MCF 10A (cell line): Measurements from ENCODE around the gene GP9. TPM values are rescaled to one million over a fixed set of nuclear protein-coding genes. Genes with fewer than 3 reads are reported as not detected.

Experiments used
- Bru-seq: library from RNA; stranded (reverse); fragments of 400-500 nt; gene quantifications from one replicate; lab custom pipeline; 2021; lab: Mats Ljungman, UMichigan
- BruChase-seq, 2 experiments: library from RNA; stranded (reverse); fragments of 400-500 nt; gene quantifications; one replicate each; lab custom pipeline; 2021; lab: Mats Ljungman, UMichigan
- BruUV-seq: library from RNA; stranded (reverse); fragments of 400-500 nt; replicated peaks from 2 replicates; lab custom pipeline; 2021; lab: Mats Ljungman, UMichigan
- CTCF ChIA-PET: fragments of 300-600 bp; sonication (Branson Sonifier 250); formaldehyde crosslinking; extraction: SDS; loops from one replicate; lab custom pipeline; 2021; ENCODE audit warnings: antibody characterized with exemption, inconsistent platforms; lab: Yijun Ruan, JAX
- POLR2A ChIA-PET: fragments of 300-600, 350-650 bp; sonication (Branson Sonifier 250); formaldehyde crosslinking; extraction: SDS; loops from one replicate; lab custom pipeline; 2020; ENCODE audit warnings: antibody characterized with exemption, inconsistent platforms; lab: Yijun Ruan, JAX
- DNase-seq: peaks from one replicate; pipeline ENCODE4 v3.0.0-alpha.2; 2018; ENCODE audit not compliant: unreplicated experiment
- H3K27ac Mint-ChIP-seq: one replicate; pipeline ENCODE4 v1.8.0; 2022; ENCODE audit warnings: mild to moderate bottlenecking, low read depth, mixed read lengths; ENCODE audit not compliant: unreplicated experiment
- H3K27me3 Mint-ChIP-seq: one replicate; pipeline ENCODE4 v1.8.0; 2022; ENCODE audit warnings: mixed read lengths; ENCODE audit not compliant: insufficient read depth, unreplicated experiment
- H3K36me3 Mint-ChIP-seq: one replicate; pipeline ENCODE4 v1.8.0; 2022; ENCODE audit warnings: mild to moderate bottlenecking, moderate library complexity, mixed read lengths; ENCODE audit not compliant: insufficient read depth, unreplicated experiment
- H3K4me1 Mint-ChIP-seq: one replicate; pipeline ENCODE4 v1.8.0; 2022; ENCODE audit warnings: mixed read lengths; ENCODE audit not compliant: insufficient read depth, unreplicated experiment
- H3K4me3 Mint-ChIP-seq: one replicate; pipeline ENCODE4 v1.8.0; 2022; ENCODE audit warnings: mild to moderate bottlenecking, moderate library complexity, mixed read lengths; ENCODE audit not compliant: unreplicated experiment
- H3K9me3 Mint-ChIP-seq: one replicate; pipeline ENCODE4 v1.8.0; 2022; ENCODE audit warnings: mixed read lengths; ENCODE audit not compliant: unreplicated experiment
- intact Hi-C: fragments of 100-400 bp; cut with micrococcal nuclease; formaldehyde crosslinking; loops from 2 replicates; pipeline ENCODE4 v1.14.1; 2022
- long read RNA-seq: library from polyadenylated mRNA; stranded (forward); transcript quantifications from one replicate; pipeline ENCODE4 v2.0.0, GENCODE V29; 2022
- total RNA-seq: library from RNA; stranded (reverse); gene quantifications from 2 replicates; pipeline ENCODE4 v1.2.3, GENCODE V29; 2022
- TF ChIP-seq, protein P1 (sequence below): fragments of 200-600 bp; IDR thresholded peaks from one replicate; pipeline ENCODE4 v1.8.0; 2022; ENCODE audit warnings: antibody characterized with exemption, mild to moderate bottlenecking; ENCODE audit not compliant: unreplicated experiment

GP9 gene
- not detected in 2 replicates for total RNA-seq
- Bru-seq, nascent RNA, result not detected
- BruChase-seq, experiment 1, labeled RNA remaining after a 6-hour chase, result not detected
- not detected for BruChase-seq, experiment 2, labeled RNA remaining after a 2-hour chase
- long read RNA-seq, result 0 reads

DNA sequence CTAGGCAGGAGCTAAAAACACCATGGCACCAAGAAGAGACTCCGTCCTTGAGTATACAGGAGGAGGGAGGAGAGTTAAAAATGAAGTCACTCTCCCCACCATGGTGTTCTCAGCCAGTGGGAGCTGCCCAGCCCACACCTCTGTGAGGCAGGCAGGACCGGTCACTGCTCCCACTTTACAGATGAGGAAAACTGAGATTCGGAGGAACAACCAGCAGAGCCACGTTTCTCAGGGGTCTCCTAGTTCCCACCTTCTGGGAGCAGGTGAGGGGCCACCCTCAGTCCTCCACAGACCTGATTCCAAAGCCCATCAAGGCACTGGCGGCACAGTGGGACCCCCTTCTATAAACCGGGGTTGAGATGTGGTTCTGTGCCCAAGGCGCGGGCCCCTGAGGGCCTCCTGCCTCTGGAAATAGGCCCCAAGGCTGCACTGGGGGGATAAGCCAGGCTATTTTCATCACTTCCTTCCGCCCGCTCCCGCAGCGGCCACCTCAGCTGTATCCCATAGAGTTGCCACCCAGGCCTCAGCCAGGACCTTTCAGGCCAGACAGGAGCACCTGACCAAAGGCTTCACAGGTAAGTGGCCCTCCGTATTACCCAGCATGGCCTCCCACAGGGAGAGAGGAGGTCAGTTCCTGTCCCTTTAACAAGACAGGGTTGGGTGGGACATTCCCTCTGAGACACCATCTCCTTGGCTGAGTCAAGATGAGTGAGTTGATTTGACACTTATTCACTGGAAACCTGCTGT is at the start of gene GP9:
Gene GP9 (plus strand): TSS at position 504 of the 747 bp plus-strand sequence. CDS start 961 bp downstream, outside the sequence.
- no peak within 1 kb of the TSS for H3K27ac Mint-ChIP-seq
- no peaks in the 10 kb centered on the region for H3K36me3 Mint-ChIP-seq
- peaks cover 20% of the 10 kb centered on the region for H3K27me3 Mint-ChIP-seq
- no peaks in the 10 kb centered on the region for H3K9me3 Mint-ChIP-seq
- TF ChIP-seq, protein P1, sequence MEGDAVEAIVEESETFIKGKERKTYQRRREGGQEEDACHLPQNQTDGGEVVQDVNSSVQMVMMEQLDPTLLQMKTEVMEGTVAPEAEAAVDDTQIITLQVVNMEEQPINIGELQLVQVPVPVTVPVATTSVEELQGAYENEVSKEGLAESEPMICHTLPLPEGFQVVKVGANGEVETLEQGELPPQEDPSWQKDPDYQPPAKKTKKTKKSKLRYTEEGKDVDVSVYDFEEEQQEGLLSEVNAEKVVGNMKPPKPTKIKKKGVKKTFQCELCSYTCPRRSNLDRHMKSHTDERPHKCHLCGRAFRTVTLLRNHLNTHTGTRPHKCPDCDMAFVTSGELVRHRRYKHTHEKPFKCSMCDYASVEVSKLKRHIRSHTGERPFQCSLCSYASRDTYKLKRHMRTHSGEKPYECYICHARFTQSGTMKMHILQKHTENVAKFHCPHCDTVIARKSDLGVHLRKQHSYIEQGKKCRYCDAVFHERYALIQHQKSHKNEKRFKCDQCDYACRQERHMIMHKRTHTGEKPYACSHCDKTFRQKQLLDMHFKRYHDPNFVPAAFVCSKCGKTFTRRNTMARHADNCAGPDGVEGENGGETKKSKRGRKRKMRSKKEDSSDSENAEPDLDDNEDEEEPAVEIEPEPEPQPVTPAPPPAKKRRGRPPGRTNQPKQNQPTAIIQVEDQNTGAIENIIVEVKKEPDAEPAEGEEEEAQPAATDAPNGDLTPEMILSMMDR, result no peak
- no peaks in the 10 kb centered on the region for H3K4me1 Mint-ChIP-seq
- POLR2A ChIA-PET, result no interaction called here
- no peak for DNase-seq
- no TSS peak for BruUV-seq
- H3K4me3 Mint-ChIP-seq, result no peak within 1 kb of the TSS
- intact Hi-C loops, result no loop called here
- CTCF ChIA-PET, result interaction anchor here (1.6 kb wide), 1 partner anchor 90 kb away, joined by 10 read pairs; no protein-coding TSS in a partner anchor

DNA sequence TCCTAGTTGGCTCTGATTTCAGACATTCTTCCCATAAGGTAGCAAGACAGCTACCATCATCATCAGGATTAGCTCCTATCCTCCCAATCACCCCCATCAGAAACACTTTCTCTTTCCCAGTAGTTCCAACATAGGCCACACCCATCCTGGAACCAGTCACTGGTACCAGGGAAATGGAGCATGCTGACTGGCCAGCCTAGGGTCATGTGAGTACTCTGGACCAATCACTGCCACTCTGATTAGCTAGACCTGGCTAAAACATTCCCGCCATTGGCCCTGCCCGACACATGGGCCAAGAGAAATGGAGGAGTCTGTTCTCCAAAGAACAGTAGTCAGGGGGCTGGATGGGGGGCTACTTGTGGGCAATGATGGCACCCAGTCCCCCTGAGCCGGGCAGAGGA is 47.1 kb upstream of the GP9 start:
- DNase-seq, result no peak
- H3K36me3 Mint-ChIP-seq, result no peaks in the 10 kb centered on the region
- no peak overlapping the region for H3K27ac Mint-ChIP-seq
- no peaks in the 10 kb centered on the region for H3K4me1 Mint-ChIP-seq
- H3K27me3 Mint-ChIP-seq, result no peaks in the 10 kb centered on the region
- no peaks in the 10 kb centered on the region for H3K9me3 Mint-ChIP-seq
- ChIA-PET CTCF (interaction anchor here (0.7 to 1.1 kb wide), 2 partner anchors 106 to 774 kb away, joined by 3 to 4 read pairs; no protein-coding TSS in a partner anchor), POLR2A (no interaction called here)
- TF ChIP-seq, protein P1, result no peak
- H3K4me3 Mint-ChIP-seq, result no peak overlapping the region
- intact Hi-C loops, result no loop called here
- no TSS peak for BruUV-seq

DNA sequence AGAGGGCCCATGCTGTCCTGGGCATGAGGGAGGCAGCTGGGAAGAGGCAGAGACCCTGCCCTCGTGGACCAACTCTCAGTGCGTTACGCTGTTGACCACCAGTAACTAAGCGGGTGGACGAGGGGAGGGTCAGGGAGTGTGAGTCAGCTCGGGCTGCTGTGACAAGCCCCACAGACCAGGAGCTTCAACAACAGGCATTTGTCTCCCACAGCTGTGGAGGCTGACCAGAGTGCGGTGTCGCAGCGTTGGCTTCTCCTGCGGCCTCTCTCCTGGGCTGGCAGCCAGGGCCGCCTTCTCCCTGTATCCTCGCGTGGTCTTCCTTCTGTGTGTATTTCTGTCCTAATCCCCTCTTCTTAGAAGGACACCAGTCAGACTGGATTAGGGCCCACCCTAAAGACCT is 46.4 kb upstream of the GP9 start:
- H3K9me3 Mint-ChIP-seq, result no peaks in the 10 kb centered on the region
- no peaks in the 10 kb centered on the region for H3K36me3 Mint-ChIP-seq
- no peak for DNase-seq
- H3K27ac Mint-ChIP-seq, result no peak overlapping the region
- CTCF ChIA-PET, result interaction anchor here (0.9 to 4.6 kb wide), 4 partner anchors 10 to 44 kb away, joined by 3 to 27 read pairs (median 5); no protein-coding TSS in a partner anchor
- intact Hi-C loops, result no loop called here
- H3K4me3 Mint-ChIP-seq, result no peak overlapping the region
- BruUV-seq, result no TSS peak
- no peaks in the 10 kb centered on the region for H3K27me3 Mint-ChIP-seq
- H3K4me1 Mint-ChIP-seq, result no peaks in the 10 kb centered on the region
- POLR2A ChIA-PET, result interaction anchor here (1.0 kb wide), 1 partner anchor 9 kb away, joined by 3 read pairs; no protein-coding TSS in a partner anchor
- TF ChIP-seq, protein P1, result no peak

DNA sequence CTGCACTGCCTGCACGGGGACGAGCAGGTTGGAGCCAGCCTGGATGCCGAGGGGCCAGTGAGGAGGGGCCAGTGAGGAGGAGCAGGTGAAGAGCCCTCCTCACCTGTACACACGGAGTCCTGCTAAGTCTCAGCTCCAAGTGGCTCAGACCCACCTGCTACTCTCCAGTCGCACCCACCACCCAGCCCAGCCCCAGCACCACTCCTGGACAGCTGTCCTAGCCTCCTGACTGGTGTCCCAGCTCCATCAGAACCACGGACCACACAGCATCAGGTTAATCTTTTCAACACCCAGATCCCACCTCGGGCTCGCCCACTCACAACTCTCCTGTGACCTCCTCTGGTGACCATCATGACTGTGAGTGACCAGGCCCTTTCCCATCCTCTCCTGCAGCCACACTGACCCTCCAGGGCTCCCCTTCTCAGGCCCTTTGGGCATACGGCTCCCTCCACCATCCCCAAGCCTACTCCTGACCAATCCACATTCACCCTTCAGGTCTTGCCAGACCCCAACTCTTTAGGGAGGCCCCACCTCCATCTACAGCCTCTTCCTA is 45.7 kb upstream of the GP9 start:
- no peak overlapping the region for H3K27ac Mint-ChIP-seq
- ChIA-PET POLR2A (interaction anchor here (1.0 kb wide), 1 partner anchor 8 kb away, joined by 3 read pairs; no protein-coding TSS in a partner anchor), CTCF (interaction anchor here (0.5 to 4.6 kb wide), 7 partner anchors 8 to 288 kb away, joined by 3 to 27 read pairs (median 4); no protein-coding TSS in a partner anchor)
- no peaks in the 10 kb centered on the region for H3K27me3 Mint-ChIP-seq
- DNase-seq, result no peak
- H3K9me3 Mint-ChIP-seq, result no peaks in the 10 kb centered on the region
- TF ChIP-seq, protein P1, result no peak
- H3K4me1 Mint-ChIP-seq, result no peaks in the 10 kb centered on the region
- BruUV-seq, result no TSS peak
- no peak overlapping the region for H3K4me3 Mint-ChIP-seq
- intact Hi-C loops, result no loop called here
- H3K36me3 Mint-ChIP-seq, result no peaks in the 10 kb centered on the region
